K562 (cell line): ENCODE results near the gene TBX6.

ENCODE experiments used
- CTCF ChIP-seq, 3 experiments: IDR thresholded peaks in 2 of 3; conservative IDR thresholded peaks in 1 of 3; 2 replicates each; pipeline ENCODE4 v1.5.1; 2011 to 2012; ENCODE audit warnings: low read length in 3 of 3, mild to moderate bottlenecking in 3 of 3, control low read depth in 2 of 3, improper control_type of control experiment in 1 of 3, inconsistent platforms in 1 of 3, low read depth in 1 of 3, mixed read lengths in 1 of 3, moderate library complexity in 1 of 3; ENCODE audit not compliant: insufficient read depth in 2 of 3
- FOXM1 ChIP-seq, 2 experiments: fragments of 450-650 bp in 1 of 2; sonication (generic) in 1 of 2; formaldehyde crosslinking in 1 of 2; IDR thresholded peaks; 2 replicates each; pipeline versions ENCODE4 v1.6.1 to v1.9.0; 2017 to 2022; ENCODE audit warnings: low read depth in 2 of 2, mild to moderate bottlenecking in 2 of 2, missing genetic modification reagents in 1 of 2, moderate library complexity in 1 of 2
- TF ChIP-seq, protein P1 (sequence below): IDR thresholded peaks from 3 replicates; pipeline ENCODE4 v1.6.1; 2011; ENCODE audit warnings: borderline replicate concordance, mild to moderate bottlenecking, moderate library complexity; ENCODE audit not compliant: insufficient read length; ENCODE audit errors: extremely low read depth

DNA sequence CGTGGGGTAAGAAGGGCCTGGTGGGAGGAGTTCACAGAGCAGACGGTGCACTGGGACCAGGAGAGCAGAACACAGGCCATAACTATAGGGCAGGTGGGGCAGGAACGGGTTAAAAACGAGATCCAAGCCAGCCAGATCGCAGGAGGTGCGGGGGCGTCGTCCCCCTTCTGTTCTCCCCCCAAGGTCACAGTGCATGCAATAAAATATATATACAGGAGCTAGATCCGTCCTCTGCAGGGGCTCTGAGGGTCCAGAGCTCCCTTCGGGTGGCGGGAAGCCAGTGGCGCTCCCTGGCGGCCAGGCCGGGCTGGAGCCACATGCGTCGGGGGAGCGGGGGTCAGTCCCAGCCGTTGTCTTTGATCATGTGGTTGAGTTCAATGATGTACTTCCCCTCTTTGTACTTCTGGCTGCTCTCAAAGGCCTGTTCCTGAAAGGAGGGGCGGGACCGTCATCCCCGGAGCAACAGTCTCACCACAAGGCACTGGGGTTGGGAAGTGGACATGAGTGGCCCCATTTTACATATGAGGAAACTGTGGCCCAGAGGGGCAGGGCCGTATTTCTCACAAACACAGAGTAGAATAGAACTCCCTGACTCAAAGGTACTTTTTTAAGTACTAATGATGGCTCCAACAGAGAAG, 768 bp upstream of the TBX6 start:
- peak; percentile 50; the same call in 1 of the 2 replicates for TF ChIP-seq FOXM1 (IDR thresholded peaks at IDR 0.05; ENCODE audit: low read depth)
- TF ChIP-seq FOXM1 (CRISPR knock-in tag; IDR thresholded peaks at IDR 0.05; ENCODE audit: low read depth), result no peak
- TF ChIP-seq, protein P1, sequence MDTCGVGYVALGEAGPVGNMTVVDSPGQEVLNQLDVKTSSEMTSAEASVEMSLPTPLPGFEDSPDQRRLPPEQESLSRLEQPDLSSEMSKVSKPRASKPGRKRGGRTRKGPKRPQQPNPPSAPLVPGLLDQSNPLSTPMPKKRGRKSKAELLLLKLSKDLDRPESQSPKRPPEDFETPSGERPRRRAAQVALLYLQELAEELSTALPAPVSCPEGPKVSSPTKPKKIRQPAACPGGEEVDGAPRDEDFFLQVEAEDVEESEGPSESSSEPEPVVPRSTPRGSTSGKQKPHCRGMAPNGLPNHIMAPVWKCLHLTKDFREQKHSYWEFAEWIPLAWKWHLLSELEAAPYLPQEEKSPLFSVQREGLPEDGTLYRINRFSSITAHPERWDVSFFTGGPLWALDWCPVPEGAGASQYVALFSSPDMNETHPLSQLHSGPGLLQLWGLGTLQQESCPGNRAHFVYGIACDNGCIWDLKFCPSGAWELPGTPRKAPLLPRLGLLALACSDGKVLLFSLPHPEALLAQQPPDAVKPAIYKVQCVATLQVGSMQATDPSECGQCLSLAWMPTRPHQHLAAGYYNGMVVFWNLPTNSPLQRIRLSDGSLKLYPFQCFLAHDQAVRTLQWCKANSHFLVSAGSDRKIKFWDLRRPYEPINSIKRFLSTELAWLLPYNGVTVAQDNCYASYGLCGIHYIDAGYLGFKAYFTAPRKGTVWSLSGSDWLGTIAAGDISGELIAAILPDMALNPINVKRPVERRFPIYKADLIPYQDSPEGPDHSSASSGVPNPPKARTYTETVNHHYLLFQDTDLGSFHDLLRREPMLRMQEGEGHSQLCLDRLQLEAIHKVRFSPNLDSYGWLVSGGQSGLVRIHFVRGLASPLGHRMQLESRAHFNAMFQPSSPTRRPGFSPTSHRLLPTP, result no peak
- peak; percentile 90 to 93 (median 93) for TF ChIP-seq CTCF (IDR thresholded peaks at IDR 0.05 in 2 of 3, conservative IDR thresholded peaks at IDR 0.05 in 1 of 3; ENCODE audit: insufficient read depth in 2 of 3, low read depth in 1 of 3, low read length in 3 of 3)
